OCI-LY7 (cell line): ENCODE measurements around the gene GPR61. TPM values are rescaled to one million over a fixed set of nuclear protein-coding genes. Genes with fewer than 3 reads are reported as not detected.

Source experiments
- BruUV-seq: library from RNA; stranded (reverse); fragments of 400-500 nt; replicated peaks from 2 replicates; lab custom pipeline; 2021; lab: Mats Ljungman, UMichigan
- CTCF ChIA-PET: fragments of 300-600 bp; sonication (Branson Sonifier 250); formaldehyde crosslinking; loops from one replicate; lab custom pipeline; 2022; ENCODE audit warnings: antibody characterized with exemption; ENCODE audit not compliant: unreplicated experiment; lab: Charles Lee
- POLR2A ChIA-PET: fragments of 300-600 bp; sonication (Branson Sonifier 250); formaldehyde crosslinking; loops from one replicate; lab custom pipeline; 2022; ENCODE audit warnings: antibody characterized with exemption; lab: Charles Lee
- DNase-seq: peaks from one replicate; pipeline ENCODE4 v3.0.0-alpha.2; 2015; ENCODE audit warnings: low spot score
- H2AFZ ChIP-seq: fragments of 200-600 bp; sonication (generic), shearing (Covaris generic); 2 replicates; pipeline ENCODE4 v1.6.1; 2014; ENCODE audit warnings: mild to moderate bottlenecking, antibody characterized with exemption, low read length, moderate library complexity
- H3K27ac ChIP-seq: fragments of 200-600 bp; sonication (generic); 2 replicates; pipeline ENCODE4 v1.5.1; 2014; ENCODE audit warnings: mixed run types, low read depth, mild to moderate bottlenecking, moderate library complexity, low read length, inconsistent platforms; ENCODE audit not compliant: poor library complexity, severe bottlenecking
- H3K36me3 ChIP-seq: fragments of 200-600 bp; sonication (generic); 2 replicates; pipeline ENCODE4 v1.6.1; 2014; ENCODE audit warnings: mild to moderate bottlenecking, antibody characterized with exemption, low read length, moderate library complexity, mixed read lengths; ENCODE audit not compliant: insufficient read depth
- H3K4me1 ChIP-seq: fragments of 200-600 bp; sonication (generic); 2 replicates; pipeline ENCODE4 v1.5.1; 2014; ENCODE audit warnings: mild to moderate bottlenecking, low read length; ENCODE audit not compliant: insufficient read depth, poor library complexity, severe bottlenecking
- H3K4me2 ChIP-seq: fragments of 200-600 bp; sonication (generic); 2 replicates; pipeline ENCODE4 v1.6.1; 2014; ENCODE audit warnings: mild to moderate bottlenecking, low read length
- H3K4me3 ChIP-seq: fragments of 200-600 bp; sonication (generic); 2 replicates; pipeline ENCODE4 v1.5.1; 2014; ENCODE audit warnings: mild to moderate bottlenecking, low read depth, low read length; ENCODE audit not compliant: poor library complexity, severe bottlenecking
- H3K79me2 ChIP-seq: fragments of 200-600 bp; sonication (generic); 2 replicates; pipeline ENCODE4 v1.6.1; 2016; ENCODE audit warnings: low read depth, mild to moderate bottlenecking, low read length, moderate library complexity, mixed read lengths; ENCODE audit not compliant: insufficient read depth
- H3K9me2 ChIP-seq: fragments of 200-600 bp; sonication (generic); 2 replicates; pipeline ENCODE4 v1.6.1; 2016; ENCODE audit warnings: mild to moderate bottlenecking, low read length, mixed read lengths; ENCODE audit not compliant: insufficient read depth
- H3K9me3 ChIP-seq: fragments of 200-600 bp; sonication (generic); 2 replicates; pipeline ENCODE4 v1.6.1; 2014; ENCODE audit warnings: mild to moderate bottlenecking, mixed run types, low read length, mixed read lengths
- H4K20me1 ChIP-seq: fragments of 200-600 bp; sonication (generic); 2 replicates; pipeline ENCODE4 v1.6.1; 2014; ENCODE audit warnings: mild to moderate bottlenecking, antibody characterized with exemption, low read length, moderate library complexity, mixed read lengths; ENCODE audit not compliant: insufficient read depth
- CTCF ChIP-seq: fragments of 200-600 bp; sonication (generic); conservative IDR thresholded peaks from 2 replicates; pipeline ENCODE4 v1.5.1; 2014; ENCODE audit warnings: mild to moderate bottlenecking, antibody characterized with exemption, low read length, moderate library complexity, mixed read lengths
- EZH2phosphoT487 ChIP-seq: fragments of 200-600 bp; sonication (generic); IDR thresholded peaks from 2 replicates; pipeline ENCODE4 v1.6.1; 2018; ENCODE audit warnings: low read depth, borderline replicate concordance, mild to moderate bottlenecking, mixed run types, antibody characterized with exemption, low read length, moderate library complexity, mixed read lengths
- intact Hi-C: fragments of 100-400 bp; cut with micrococcal nuclease; formaldehyde crosslinking; loops from one replicate; pipeline ENCODE4 v1.10.0; 2022; ENCODE audit not compliant: unreplicated experiment
- total RNA-seq, 2 experiments: library from RNA; depleted of rRNA in 1 of 2; stranded (reverse); fragments of >200 nt in 1 of 2; shearing (Covaris generic) in 1 of 2; gene quantifications; 2 replicates each; pipeline ENCODE4 v1.2.3, GENCODE V29; 2014 to 2022

The GPR61 gene
- total RNA-seq, 2 experiments from 2014 or later: not detected

- ChIA-PET POLR2A (interaction anchor here (0.6 kb wide), 1 partner anchor 38 kb away, joined by 3 read pairs; no protein-coding TSS in a partner anchor), CTCF (no interaction called here)
- Histone ChIP-seq H3K79me2 (no peaks in the 10 kb centered on the region), H3K36me3 (no peaks in the 10 kb centered on the region), H3K9me2 (no peaks in the 10 kb centered on the region), H3K4me1 (peaks cover 6% of the 10 kb centered on the region), H2AFZ (no peak overlapping the region), H4K20me1 (no peaks in the 10 kb centered on the region), H3K27ac (no peak overlapping the region), H3K9me3 (no peaks in the 10 kb centered on the region), H3K4me3 (no peak overlapping the region), H3K4me2 (no peak overlapping the region)
- DNase-seq: no peak
- TF ChIP-seq CTCF: no peak
- no peak for TF ChIP-seq EZH2phosphoT487
- BruUV-seq: no TSS peak
- intact Hi-C loops: no loop called here
Measured at GRCh38 chr1:109535481-109535880, 4.2 kb upstream of the GPR61 start.

DNA sequence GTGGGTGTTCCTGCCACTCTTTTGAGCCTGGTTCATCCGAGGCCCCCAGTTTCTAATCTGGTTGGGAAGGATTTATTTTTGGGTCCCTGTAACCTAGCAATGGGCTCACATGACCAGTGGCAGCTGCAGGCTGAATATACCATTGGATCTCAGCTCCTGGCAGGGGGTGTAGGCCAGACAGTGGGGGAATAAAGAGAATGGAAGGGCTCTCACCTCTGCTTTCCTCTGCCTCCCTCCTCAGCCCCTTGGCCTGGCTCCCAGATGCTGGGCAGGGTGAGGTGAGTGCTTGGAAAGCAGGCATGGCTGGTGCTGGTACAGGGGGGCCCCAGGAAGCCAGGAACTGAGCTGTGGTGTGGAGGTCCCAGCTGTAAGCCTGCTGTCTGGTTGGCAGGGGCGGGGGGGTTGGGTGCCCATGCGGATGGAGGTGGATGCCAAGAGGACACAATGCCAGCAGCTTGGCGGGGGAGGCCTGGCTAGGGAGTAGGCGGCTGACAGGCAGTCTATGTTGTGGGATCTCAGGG lies 3.6 kb upstream of the GPR61 start:
- TF ChIP-seq CTCF (no peak), EZH2phosphoT487 (no peak)
- intact Hi-C loops: no loop called here
- Histone ChIP-seq H3K36me3 (no peaks in the 10 kb centered on the region), H3K4me2 (no peak overlapping the region), H3K27ac (no peak overlapping the region), H2AFZ (no peak overlapping the region), H3K79me2 (no peaks in the 10 kb centered on the region), H3K4me1 (peaks cover 6% of the 10 kb centered on the region), H3K4me3 (no peak overlapping the region), H3K9me2 (no peaks in the 10 kb centered on the region), H4K20me1 (no peaks in the 10 kb centered on the region), H3K9me3 (no peaks in the 10 kb centered on the region)
- ChIA-PET POLR2A (interaction anchor here (0.6 kb wide), 1 partner anchor 38 kb away, joined by 3 read pairs; no protein-coding TSS in a partner anchor), CTCF (no interaction called here)
- DNase-seq: no peak
- BruUV-seq: no TSS peak

DNA sequence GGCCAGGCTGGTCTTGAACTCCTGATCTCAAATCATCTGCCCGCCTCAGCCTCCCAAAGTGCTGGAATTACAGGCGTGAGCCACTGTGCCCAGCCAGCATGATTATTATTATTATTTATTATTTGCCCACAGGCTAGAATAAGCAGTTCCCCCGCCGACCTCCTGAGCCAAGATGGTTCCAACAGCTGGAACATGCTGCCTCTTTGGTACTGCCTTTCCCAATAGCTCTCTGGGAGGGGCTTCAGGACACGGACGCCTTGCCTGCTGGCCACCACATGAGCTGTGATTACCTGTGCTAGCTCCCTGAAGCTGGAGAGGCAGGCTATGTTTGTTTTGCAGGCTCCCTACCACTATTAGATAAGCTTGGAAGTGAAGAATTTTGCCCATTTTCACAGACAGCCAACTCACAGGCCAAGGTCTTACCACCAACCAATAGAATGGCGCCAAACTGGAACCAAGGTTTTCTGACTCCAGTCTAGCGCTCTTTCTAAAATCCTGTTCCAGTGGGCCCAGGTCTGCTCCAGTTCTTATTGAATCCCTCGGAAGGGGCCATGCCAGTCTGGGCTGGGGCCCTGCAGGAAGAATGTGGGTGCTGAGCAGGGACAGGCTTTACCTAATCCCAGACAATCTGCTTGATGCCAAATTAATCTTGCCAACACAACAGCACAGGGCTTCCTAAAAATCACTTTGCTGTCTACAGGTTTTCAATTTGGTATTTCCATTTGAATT lies 2.1 kb upstream of the GPR61 start:
- no TSS peak for BruUV-seq
- POLR2A ChIA-PET: interaction anchor here (0.5 to 1.8 kb wide), 2 partner anchors 22 to 45 kb away, joined by 3 to 5 read pairs; no protein-coding TSS in a partner anchor
- Histone ChIP-seq H2AFZ (no peak overlapping the region), H3K4me2 (no peak overlapping the region), H4K20me1 (no peaks in the 10 kb centered on the region), H3K9me2 (no peaks in the 10 kb centered on the region), H3K79me2 (no peaks in the 10 kb centered on the region), H3K9me3 (no peaks in the 10 kb centered on the region), H3K27ac (no peak overlapping the region), H3K4me3 (no peak overlapping the region), H3K4me1 (peaks cover 2% of the 10 kb centered on the region), H3K36me3 (no peaks in the 10 kb centered on the region)
- no peak for DNase-seq
- CTCF ChIA-PET: no interaction called here
- intact Hi-C loops: no loop called here
- TF ChIP-seq CTCF (no peak), EZH2phosphoT487 (no peak)
